IMR-90 (cell line): Measurements from ENCODE around the gene OR6X1.

Source experiments
- CHD1 ChIP-seq: IDR thresholded peaks from 2 replicates; pipeline ENCODE4 v1.6.1; 2012; ENCODE audit warnings: low read depth, low read length, improper control_type of control experiment
- CTCF ChIP-seq: conservative IDR thresholded peaks from 2 replicates; pipeline ENCODE4 v1.5.1; 2012; ENCODE audit warnings: mild to moderate bottlenecking, low read depth, low read length, improper control_type of control experiment
- FOS ChIP-seq: fragments of 150-350 bp; IDR thresholded peaks from 2 replicates; pipeline ENCODE4 v1.6.1; 2016; ENCODE audit warnings: low read depth, low read length
- MAFK ChIP-seq: IDR thresholded peaks from 2 replicates; pipeline ENCODE4 v1.6.1; 2012; ENCODE audit warnings: low read depth, low read length, improper control_type of control experiment
- NFE2L2 ChIP-seq: fragments of 150-350 bp; IDR thresholded peaks from 2 replicates; pipeline ENCODE4 v1.6.1; 2016; ENCODE audit warnings: low read depth, mild to moderate bottlenecking, low read length
- POLR2A ChIP-seq: IDR thresholded peaks from 2 replicates; pipeline ENCODE4 v1.6.1; 2012; ENCODE audit warnings: mild to moderate bottlenecking, low read depth, low read length
- RAD21 ChIP-seq: IDR thresholded peaks from 2 replicates; pipeline ENCODE4 v1.6.1; 2012; ENCODE audit warnings: low read length, improper control_type of control experiment
- RCOR1 ChIP-seq: IDR thresholded peaks from 2 replicates; pipeline ENCODE4 v1.6.1; 2012; ENCODE audit warnings: mild to moderate bottlenecking, low read length, improper control_type of control experiment; ENCODE audit not compliant: insufficient replicate concordance
- SMC3 ChIP-seq: fragments of 150-350 bp; IDR thresholded peaks from 2 replicates; pipeline ENCODE4 v1.6.1; 2016; ENCODE audit warnings: low read depth, mild to moderate bottlenecking, antibody characterized with exemption, low read length, moderate library complexity

DNA sequence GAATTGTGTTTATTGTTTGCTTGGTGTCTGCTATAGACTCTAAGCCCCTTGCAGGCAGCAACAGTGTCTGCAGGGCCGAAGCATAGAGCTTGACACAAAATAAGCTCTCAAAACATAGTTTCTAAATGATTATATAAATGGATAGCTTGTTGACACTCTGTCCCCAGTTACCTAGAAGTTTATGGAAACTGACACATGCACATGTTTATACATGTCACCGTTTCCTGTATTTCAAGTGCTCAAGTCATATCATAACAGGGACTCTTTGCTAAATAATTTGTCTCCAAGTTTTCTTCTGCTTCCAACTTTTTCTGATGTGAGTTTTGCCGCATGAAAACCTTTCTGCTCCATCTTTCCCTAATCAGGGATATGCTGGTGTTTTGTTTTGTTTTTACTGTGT lies 3.7 kb upstream of the OR6X1 start:
- TF ChIP-seq CTCF (no peak), CHD1 (no peak), POLR2A (no peak), NFE2L2 (no peak), RCOR1 (no peak), MAFK (no peak), FOS (no peak), RAD21 (no peak), SMC3 (no peak)
